ENCODE results near the gene PAQR3. TPM values are rescaled to one million over a fixed set of nuclear protein-coding genes. Genes with fewer than 3 reads are reported as not detected.
A peak's percentile ranks its signal among the peaks of the same experiment; 100 is the strongest.

The PAQR3 gene
- total and polyA plus RNA-seq, 4 donors: 16.6 to 55.7 (median 45.0) TPM

- H3K9me3 ChIP-seq (ENCODE audit: control insufficient read depth, insufficient read depth, low read length): no peaks in the 10 kb centered on the region
- H3K27ac ChIP-seq (ENCODE audit: low read depth, low read length): no peak overlapping the region
- H3K27me3 ChIP-seq (ENCODE audit: control insufficient read depth, insufficient read depth, low read length): no peaks in the 10 kb centered on the region
- no peaks in the 10 kb centered on the region for H3K4me1 ChIP-seq (ENCODE audit: control insufficient read depth, insufficient read depth, low read length)
- H3K36me3 ChIP-seq (ENCODE audit: control insufficient read depth, insufficient read depth, low read length): no peaks in the 10 kb centered on the region
- peak in 2 of 6 donors; percentile 78 to 87 for DNase-seq (ENCODE audit: low read depth in 4 of 6, low spot score in 6 of 6)
- WGBS (ENCODE audit: insufficient coverage): 5% methylated on average over 4 of the region's 11 CpGs
- H3K4me3 ChIP-seq (ENCODE audit: low read depth, low read length): no peak overlapping the region
Measured at GRCh38 chr4:78953769-78954666, 14.8 kb upstream of the PAQR3 start.

DNA sequence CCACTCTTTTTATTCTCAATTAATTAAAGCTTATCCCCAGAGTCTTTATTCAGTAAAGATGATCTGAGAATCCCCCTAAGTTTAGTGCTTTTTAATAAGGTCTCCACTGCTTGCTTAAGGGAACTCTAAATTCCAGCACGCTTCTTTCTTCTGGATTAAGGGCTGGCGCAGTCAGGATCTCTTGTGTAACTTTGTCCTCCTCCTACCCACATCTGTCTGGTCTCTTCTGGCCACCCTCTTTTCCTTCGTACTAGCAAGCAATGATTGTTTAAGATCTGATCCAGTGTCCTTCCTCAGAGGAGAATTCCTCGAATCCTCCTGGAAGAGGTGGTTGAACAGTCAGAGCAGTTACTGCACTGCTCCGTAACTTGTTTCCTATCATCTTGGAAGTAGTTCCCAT, 14.0 kb upstream of the PAQR3 start:
- 94% methylated on average over 3 of the region's 5 CpGs for WGBS (ENCODE audit: insufficient coverage)
- H3K27me3 ChIP-seq (ENCODE audit: control insufficient read depth, insufficient read depth, low read length): no peaks in the 10 kb centered on the region
- H3K36me3 ChIP-seq (ENCODE audit: control insufficient read depth, insufficient read depth, low read length): no peaks in the 10 kb centered on the region
- no peaks in the 10 kb centered on the region for H3K4me1 ChIP-seq (ENCODE audit: control insufficient read depth, insufficient read depth, low read length)
- H3K9me3 ChIP-seq (ENCODE audit: control insufficient read depth, insufficient read depth, low read length): no peaks in the 10 kb centered on the region
- H3K4me3 ChIP-seq (ENCODE audit: low read depth, low read length): no peak overlapping the region
- DNase-seq (ENCODE audit: low read depth in 4 of 6, low spot score in 6 of 6): no peak
- H3K27ac ChIP-seq (ENCODE audit: low read depth, low read length): no peak overlapping the region

DNA sequence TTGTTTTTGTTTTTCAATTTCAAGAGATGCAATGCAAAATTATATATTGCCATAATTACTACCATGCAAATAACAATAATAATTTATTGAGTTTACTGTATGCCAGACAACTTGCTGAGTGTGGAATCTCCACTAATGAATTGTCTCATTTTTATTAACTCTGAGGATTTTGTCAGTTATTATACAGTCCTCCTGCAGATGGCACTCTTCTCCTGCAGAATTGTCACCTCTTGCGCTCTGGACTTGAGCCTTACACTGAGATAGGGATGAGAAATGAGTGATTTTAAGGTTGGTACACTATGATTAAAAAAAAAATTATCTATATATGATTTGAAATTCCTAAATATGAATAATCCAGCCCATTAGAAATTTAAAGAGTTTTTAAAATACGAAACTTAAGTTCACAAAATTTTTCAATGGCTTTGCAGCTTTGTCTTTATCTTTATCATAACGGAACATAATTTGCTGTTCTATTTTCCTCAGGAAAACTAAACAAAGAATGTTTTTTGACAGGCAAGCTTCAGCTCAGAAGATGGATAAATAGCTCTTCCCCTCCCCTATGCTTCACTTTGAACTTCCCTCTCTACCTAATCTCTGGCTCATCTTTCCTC, 12.7 kb upstream of the PAQR3 start:
- Histone ChIP-seq H3K4me3 (ENCODE audit: low read depth, low read length) (no peak overlapping the region), H3K36me3 (ENCODE audit: control insufficient read depth, insufficient read depth, low read length) (no peaks in the 10 kb centered on the region), H3K27me3 (ENCODE audit: control insufficient read depth, insufficient read depth, low read length) (no peaks in the 10 kb centered on the region), H3K27ac (ENCODE audit: low read depth, low read length) (no peak overlapping the region), H3K4me1 (ENCODE audit: control insufficient read depth, insufficient read depth, low read length) (no peaks in the 10 kb centered on the region), H3K9me3 (ENCODE audit: control insufficient read depth, insufficient read depth, low read length) (no peaks in the 10 kb centered on the region)
- peak in 5 of 6 donors; percentile 47 to 92 (median 57) for DNase-seq (ENCODE audit: low read depth in 4 of 6, low spot score in 6 of 6)
- 80% methylated on average over 1 of the region's 3 CpGs for WGBS (ENCODE audit: insufficient coverage)

DNA sequence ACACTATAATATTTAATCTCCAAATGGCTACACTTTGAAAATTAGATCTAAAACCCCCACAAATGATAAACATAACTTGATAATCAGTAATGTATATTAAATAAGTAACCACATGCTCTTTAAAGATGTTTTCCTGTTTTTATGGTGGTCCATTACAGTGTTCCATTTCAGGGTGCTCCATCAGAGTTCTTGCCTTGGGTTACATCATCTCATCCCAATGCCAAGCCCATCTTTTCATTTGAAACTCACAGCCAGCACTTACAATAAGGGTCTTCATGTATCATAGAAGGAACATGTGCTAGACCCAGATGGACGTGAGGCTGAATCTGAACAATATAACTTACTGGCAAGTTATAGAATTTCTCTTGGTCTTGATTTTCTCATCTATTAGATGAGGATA, 10.5 kb upstream of the PAQR3 start:
- H3K36me3 ChIP-seq (ENCODE audit: control insufficient read depth, insufficient read depth, low read length): no peaks in the 10 kb centered on the region
- no peaks in the 10 kb centered on the region for H3K27me3 ChIP-seq (ENCODE audit: control insufficient read depth, insufficient read depth, low read length)
- H3K9me3 ChIP-seq (ENCODE audit: control insufficient read depth, insufficient read depth, low read length): peaks cover 2% of the 10 kb centered on the region
- H3K4me1 ChIP-seq (ENCODE audit: control insufficient read depth, insufficient read depth, low read length): no peaks in the 10 kb centered on the region
- H3K27ac ChIP-seq (ENCODE audit: low read depth, low read length): no peak overlapping the region
- WGBS (ENCODE audit: insufficient coverage): no CpG with 5 or more reads among the region's 1 CpG
- DNase-seq (ENCODE audit: low read depth in 4 of 6, low spot score in 6 of 6): no peak
- H3K4me3 ChIP-seq (ENCODE audit: low read depth, low read length): no peak overlapping the region

- no peak overlapping the region for H3K27ac ChIP-seq (ENCODE audit: low read depth, low read length)
- H3K27me3 ChIP-seq (ENCODE audit: control insufficient read depth, insufficient read depth, low read length): no peaks in the 10 kb centered on the region
- H3K4me1 ChIP-seq (ENCODE audit: control insufficient read depth, insufficient read depth, low read length): no peaks in the 10 kb centered on the region
- no peaks in the 10 kb centered on the region for H3K36me3 ChIP-seq (ENCODE audit: control insufficient read depth, insufficient read depth, low read length)
- WGBS (ENCODE audit: insufficient coverage): 100% methylated on average over 1 of the region's 3 CpGs
- DNase-seq (ENCODE audit: low read depth in 4 of 6, low spot score in 6 of 6): no peak
- no peak overlapping the region for H3K4me3 ChIP-seq (ENCODE audit: low read depth, low read length)
- peaks cover 2% of the 10 kb centered on the region for H3K9me3 ChIP-seq (ENCODE audit: control insufficient read depth, insufficient read depth, low read length)
Measured at GRCh38 chr4:78945651-78946179, 6.5 kb upstream of the PAQR3 start.

GRCh38 chr4:78944381-78944780, 5.1 kb upstream of the PAQR3 start:
- Histone ChIP-seq H3K36me3 (ENCODE audit: control insufficient read depth, insufficient read depth, low read length) (no peaks in the 10 kb centered on the region), H3K4me1 (ENCODE audit: control insufficient read depth, insufficient read depth, low read length) (peaks cover 4% of the 10 kb centered on the region), H3K27me3 (ENCODE audit: control insufficient read depth, insufficient read depth, low read length) (no peaks in the 10 kb centered on the region), H3K4me3 (ENCODE audit: low read depth, low read length) (no peak overlapping the region), H3K27ac (ENCODE audit: low read depth, low read length) (no peak overlapping the region), H3K9me3 (ENCODE audit: control insufficient read depth, insufficient read depth, low read length) (peaks cover 2% of the 10 kb centered on the region)
- 57% methylated on average over 1 of the region's 1 CpG for WGBS (ENCODE audit: insufficient coverage)
- DNase-seq (ENCODE audit: low read depth in 4 of 6, low spot score in 6 of 6): no peak

- no peaks in the 10 kb centered on the region for H3K36me3 ChIP-seq (ENCODE audit: control insufficient read depth, insufficient read depth, low read length)
- H3K4me3 ChIP-seq (ENCODE audit: low read depth, low read length): no peak overlapping the region
- WGBS (ENCODE audit: insufficient coverage): 97% methylated on average over 5 of the region's 5 CpGs
- H3K4me1 ChIP-seq (ENCODE audit: control insufficient read depth, insufficient read depth, low read length): peaks cover 4% of the 10 kb centered on the region
- DNase-seq (ENCODE audit: low read depth in 4 of 6, low spot score in 6 of 6): no peak
- no peaks in the 10 kb centered on the region for H3K27me3 ChIP-seq (ENCODE audit: control insufficient read depth, insufficient read depth, low read length)
- no peaks in the 10 kb centered on the region for H3K9me3 ChIP-seq (ENCODE audit: control insufficient read depth, insufficient read depth, low read length)
- H3K27ac ChIP-seq (ENCODE audit: low read depth, low read length): no peak overlapping the region
Measured at GRCh38 chr4:78940752-78941151, 1.5 kb upstream of the PAQR3 start.

GRCh38 chr4:78939667-78940008, 400 bp upstream of the PAQR3 start:
- peak in 2 of 6 donors; percentile 24 to 40 for DNase-seq (ENCODE audit: low read depth in 4 of 6, low spot score in 6 of 6)
- WGBS (ENCODE audit: insufficient coverage): 0% methylated on average over 2 of the region's 9 CpGs
- Histone ChIP-seq H3K36me3 (ENCODE audit: control insufficient read depth, insufficient read depth, low read length) (no peaks in the 10 kb centered on the region), H3K9me3 (ENCODE audit: control insufficient read depth, insufficient read depth, low read length) (no peaks in the 10 kb centered on the region), H3K27me3 (ENCODE audit: control insufficient read depth, insufficient read depth, low read length) (no peaks in the 10 kb centered on the region), H3K4me3 (ENCODE audit: low read depth, low read length) (peak overlapping the region; percentile 61), H3K4me1 (ENCODE audit: control insufficient read depth, insufficient read depth, low read length) (peaks cover 4% of the 10 kb centered on the region), H3K27ac (ENCODE audit: low read depth, low read length) (peak overlapping the region; percentile 52)

DNA sequence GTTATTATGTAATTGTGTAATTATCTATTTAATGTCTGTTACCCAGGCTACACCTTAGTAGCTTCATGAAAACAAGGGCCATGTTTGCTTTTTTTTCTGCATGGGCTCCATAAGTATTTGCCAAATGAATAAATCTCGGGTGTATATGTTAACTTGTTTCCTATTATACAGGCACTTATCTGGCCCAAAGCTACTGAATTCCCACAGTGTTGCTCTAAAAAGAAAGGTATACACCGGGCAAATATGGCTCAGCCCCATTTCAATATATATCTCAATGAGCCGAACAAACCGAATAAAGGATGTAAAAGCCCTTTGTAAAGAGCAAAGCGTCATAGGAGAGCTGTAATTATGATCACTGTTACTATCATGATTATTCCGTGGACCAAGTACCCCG, 767 bp downstream of the PAQR3 start:
- Histone ChIP-seq H3K27ac (ENCODE audit: low read depth, low read length) (no peak overlapping the region), H3K4me3 (ENCODE audit: low read depth, low read length) (peak overlapping the region; percentile 88), H3K27me3 (ENCODE audit: control insufficient read depth, insufficient read depth, low read length) (no peaks in the 10 kb centered on the region), H3K4me1 (ENCODE audit: control insufficient read depth, insufficient read depth, low read length) (peaks cover 4% of the 10 kb centered on the region), H3K36me3 (ENCODE audit: control insufficient read depth, insufficient read depth, low read length) (no peaks in the 10 kb centered on the region), H3K9me3 (ENCODE audit: control insufficient read depth, insufficient read depth, low read length) (no peaks in the 10 kb centered on the region)
- DNase-seq (ENCODE audit: low read depth in 4 of 6, low spot score in 6 of 6): peak in 2 of 6 donors; percentile 33 to 63
- 0% methylated on average over 3 of the region's 7 CpGs for WGBS (ENCODE audit: insufficient coverage)
